GM06990 (cell line): ENCODE measurements around the gene NUDT7.

Source experiments
- DNase-seq: peaks from one replicate; pipeline ENCODE4 v3.0.0-alpha.2; 2011; ENCODE audit not compliant: insufficient read length; ENCODE audit errors: extremely low read depth
- H3K27me3 ChIP-seq: replicated peaks from 2 replicates; pipeline ENCODE4 v1.6.0; 2011; ENCODE audit warnings: low read length; ENCODE audit not compliant: control insufficient read depth, insufficient read depth
- H3K36me3 ChIP-seq: 2 replicates; pipeline ENCODE4 v1.5.1; 2011; ENCODE audit warnings: low read length; ENCODE audit not compliant: control insufficient read depth, insufficient read depth
- H3K4me3 ChIP-seq: replicated peaks from 2 replicates; pipeline ENCODE4 v1.5.1; 2011; ENCODE audit warnings: low read depth, mild to moderate bottlenecking, control low read depth, low read length
- TF ChIP-seq, protein P1 (sequence below): IDR thresholded peaks from 2 replicates; pipeline ENCODE4 v1.5.1; 2011; ENCODE audit warnings: low read length, control low read depth, mild to moderate bottlenecking, inconsistent platforms; ENCODE audit not compliant: insufficient read depth, poor library complexity, severe bottlenecking

NUDT7 gene

GRCh38 chr16:77679901-77680300 is 42.4 kb upstream of the NUDT7 start:
- no peak overlapping the region for H3K4me3 ChIP-seq
- DNase-seq, result peak; percentile 15
- H3K27me3 ChIP-seq, result no peaks in the 10 kb centered on the region
- TF ChIP-seq, protein P1, sequence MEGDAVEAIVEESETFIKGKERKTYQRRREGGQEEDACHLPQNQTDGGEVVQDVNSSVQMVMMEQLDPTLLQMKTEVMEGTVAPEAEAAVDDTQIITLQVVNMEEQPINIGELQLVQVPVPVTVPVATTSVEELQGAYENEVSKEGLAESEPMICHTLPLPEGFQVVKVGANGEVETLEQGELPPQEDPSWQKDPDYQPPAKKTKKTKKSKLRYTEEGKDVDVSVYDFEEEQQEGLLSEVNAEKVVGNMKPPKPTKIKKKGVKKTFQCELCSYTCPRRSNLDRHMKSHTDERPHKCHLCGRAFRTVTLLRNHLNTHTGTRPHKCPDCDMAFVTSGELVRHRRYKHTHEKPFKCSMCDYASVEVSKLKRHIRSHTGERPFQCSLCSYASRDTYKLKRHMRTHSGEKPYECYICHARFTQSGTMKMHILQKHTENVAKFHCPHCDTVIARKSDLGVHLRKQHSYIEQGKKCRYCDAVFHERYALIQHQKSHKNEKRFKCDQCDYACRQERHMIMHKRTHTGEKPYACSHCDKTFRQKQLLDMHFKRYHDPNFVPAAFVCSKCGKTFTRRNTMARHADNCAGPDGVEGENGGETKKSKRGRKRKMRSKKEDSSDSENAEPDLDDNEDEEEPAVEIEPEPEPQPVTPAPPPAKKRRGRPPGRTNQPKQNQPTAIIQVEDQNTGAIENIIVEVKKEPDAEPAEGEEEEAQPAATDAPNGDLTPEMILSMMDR, result no peak
- H3K36me3 ChIP-seq, result no peaks in the 10 kb centered on the region

DNA sequence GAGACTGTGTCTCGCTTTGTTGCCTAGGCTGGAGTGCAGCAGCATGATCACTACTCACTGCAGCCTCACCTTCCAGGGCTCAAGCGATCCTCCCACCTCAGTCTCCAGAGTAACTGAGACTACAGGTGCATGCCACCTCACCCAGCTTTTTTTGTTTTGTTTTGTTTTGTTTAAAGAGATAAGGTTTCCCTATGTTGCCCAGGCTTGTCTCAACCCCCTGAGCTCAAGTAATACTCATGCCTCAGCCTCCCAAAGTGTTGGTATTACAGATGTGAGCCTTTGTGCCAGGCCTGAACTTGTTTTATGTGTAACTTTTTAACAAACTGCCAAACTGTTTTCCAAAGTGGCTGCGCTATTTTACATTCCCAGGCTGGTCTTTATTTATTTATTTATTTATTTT is 41.8 kb upstream of the NUDT7 start:
- Histone ChIP-seq H3K27me3 (no peaks in the 10 kb centered on the region), H3K36me3 (no peaks in the 10 kb centered on the region), H3K4me3 (no peak overlapping the region)
- no peak for DNase-seq
- TF ChIP-seq, protein P1, result no peak

DNA sequence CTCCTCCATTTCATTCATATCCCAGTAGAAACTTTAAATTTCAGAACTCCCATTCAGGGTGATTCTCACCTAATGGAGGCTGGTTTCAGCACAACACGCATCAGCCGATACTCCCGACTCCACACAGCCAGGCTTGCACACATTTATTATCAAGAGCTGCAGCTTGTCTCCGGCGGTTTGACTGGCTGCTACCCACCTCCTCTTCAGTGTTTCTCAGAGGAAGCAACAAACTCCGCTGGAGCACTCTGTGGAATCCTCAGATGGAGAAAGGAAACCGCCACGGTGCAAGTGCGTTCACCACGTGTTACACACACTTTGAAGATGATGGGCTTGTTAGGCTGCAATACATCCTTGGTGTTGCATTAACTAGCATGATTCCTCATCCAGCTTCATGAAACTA is 39.7 kb upstream of the NUDT7 start:
- TF ChIP-seq, protein P1, result no peak
- Histone ChIP-seq H3K27me3 (no peaks in the 10 kb centered on the region), H3K36me3 (no peaks in the 10 kb centered on the region), H3K4me3 (no peak overlapping the region)
- DNase-seq, result no peak

- H3K27me3 ChIP-seq, result no peaks in the 10 kb centered on the region
- no peak for DNase-seq
- H3K36me3 ChIP-seq, result no peaks in the 10 kb centered on the region
- TF ChIP-seq, protein P1, result no peak
- no peak overlapping the region for H3K4me3 ChIP-seq
Observed at GRCh38 chr16:77683397-77684180, 38.7 kb upstream of the NUDT7 start.

DNA sequence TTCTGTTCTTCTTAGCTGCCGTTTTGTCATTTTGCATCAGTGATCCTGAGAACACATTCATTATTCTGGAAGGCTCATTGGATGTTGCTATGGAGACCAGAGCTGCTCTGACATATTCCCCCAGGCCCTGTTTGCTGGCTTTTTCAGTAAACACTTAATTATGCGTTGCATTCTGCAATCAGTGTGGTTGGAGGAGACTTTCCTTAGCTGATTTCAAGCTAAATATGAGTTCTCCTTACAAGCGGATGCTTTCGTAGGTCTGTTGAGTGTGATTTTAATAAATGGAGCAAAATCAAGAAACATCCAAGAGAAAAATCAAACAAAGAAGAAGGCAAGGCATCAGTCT is 38.2 kb upstream of the NUDT7 start:
- no peak overlapping the region for H3K4me3 ChIP-seq
- no peaks in the 10 kb centered on the region for H3K27me3 ChIP-seq
- H3K36me3 ChIP-seq, result no peaks in the 10 kb centered on the region
- TF ChIP-seq, protein P1, result no peak
- DNase-seq, result no peak

- Histone ChIP-seq H3K36me3 (no peaks in the 10 kb centered on the region), H3K4me3 (no peak overlapping the region), H3K27me3 (no peaks in the 10 kb centered on the region)
- no peak for DNase-seq
- TF ChIP-seq, protein P1, result no peak
Observed at GRCh38 chr16:77686385-77686784, 35.9 kb upstream of the NUDT7 start.
